K562 (cell line): ENCODE data around the gene VWA3A. TPM values are rescaled to one million over a fixed set of nuclear protein-coding genes. Genes with fewer than 3 reads are reported as not detected.

Source experiments
- ARID4B ChIP-seq: sonication (generic); formaldehyde crosslinking; IDR thresholded peaks from 2 replicates; pipeline ENCODE4 v1.8.0; 2022; ENCODE audit warnings: mild to moderate bottlenecking, missing genetic modification reagents
- BCLAF1 ChIP-seq, 2 experiments: fragments of 450-650 bp in 1 of 2; IDR thresholded peaks; 2 replicates each; pipeline ENCODE4 v1.6.1; 2011 to 2017; ENCODE audit warnings: low read depth in 2 of 2, antibody characterized with exemption in 1 of 2, borderline replicate concordance in 1 of 2, low read length in 1 of 2, mild to moderate bottlenecking in 1 of 2, mixed read lengths in 1 of 2; ENCODE audit not compliant: control insufficient read depth in 1 of 2
- HINFP ChIP-seq: fragments of 450-650 bp; conservative IDR thresholded peaks from 2 replicates; pipeline ENCODE4 v1.6.1; 2016; ENCODE audit warnings: missing genetic modification characterization, low read depth, mild to moderate bottlenecking, control low read depth, missing compliant biosample characterization
- KLF13 ChIP-seq: fragments of 450-650 bp; IDR thresholded peaks from 2 replicates; pipeline ENCODE4 v1.6.1; 2016; ENCODE audit warnings: missing genetic modification characterization, low read depth, mild to moderate bottlenecking, missing compliant biosample characterization, moderate library complexity, borderline replicate concordance
- MAFF ChIP-seq: IDR thresholded peaks from 2 replicates; pipeline ENCODE4 v1.6.1; 2012; ENCODE audit warnings: low read length, improper control_type of control experiment
- MAZ ChIP-seq, 2 experiments: fragments of 450-650 bp in 1 of 2; sonication (generic) in 1 of 2; formaldehyde crosslinking; IDR thresholded peaks in 1 of 2; conservative IDR thresholded peaks in 1 of 2; 2 replicates each; pipeline versions ENCODE4 v1.4.0 to v1.5.0; 2020; ENCODE audit warnings: mild to moderate bottlenecking in 1 of 2, missing genetic modification reagents in 1 of 2
- MTA1 ChIP-seq: fragments of 450-650 bp; IDR thresholded peaks from 2 replicates; pipeline ENCODE4 v1.6.1; 2017; ENCODE audit warnings: borderline replicate concordance
- PHB2 ChIP-seq: fragments of 450-650 bp; IDR thresholded peaks from 2 replicates; pipeline ENCODE4 v1.6.1; 2017; ENCODE audit warnings: low read depth
- TAL1 ChIP-seq: fragments of 450-650 bp; IDR thresholded peaks from 2 replicates; pipeline ENCODE4 v1.6.1; 2016; ENCODE audit warnings: mild to moderate bottlenecking
- TOE1 ChIP-seq, 2 experiments: fragments of 450-650 bp in 1 of 2; sonication (generic) in 1 of 2; formaldehyde crosslinking in 1 of 2; IDR thresholded peaks; 2 replicates each; pipeline versions ENCODE4 v1.7.1 to v1.8.0; 2016 to 2022; ENCODE audit warnings: borderline replicate concordance in 2 of 2, mild to moderate bottlenecking in 2 of 2, antibody characterized with exemption in 1 of 2, inconsistent platforms in 1 of 2, low read depth in 1 of 2, missing genetic modification reagents in 1 of 2, moderate library complexity in 1 of 2
- ZBED1 ChIP-seq: IDR thresholded peaks from 2 replicates; pipeline ENCODE4 v1.6.1; 2014
- ZNF124 ChIP-seq: sonication (generic); formaldehyde crosslinking; IDR thresholded peaks from 2 replicates; pipeline ENCODE4 v1.8.1; 2022; ENCODE audit warnings: missing genetic modification reagents
- ZNF133 ChIP-seq: fragments of 250-450 bp; sonication (Bioruptor Pico); IDR thresholded peaks from 2 replicates; pipeline ENCODE4 v1.4.0; 2020; ENCODE audit warnings: mild to moderate bottlenecking
- ZNF431 ChIP-seq: sonication (generic); formaldehyde crosslinking; IDR thresholded peaks from 2 replicates; pipeline ENCODE4 v1.8.0; 2022; ENCODE audit warnings: mild to moderate bottlenecking, missing genetic modification reagents
- polyA plus RNA-seq, 8 experiments: library from polyadenylated mRNA; depleted of rRNA in 4 of 8; stranded (reverse) in 5 of 8; unstranded in 3 of 8; fragments of >200 nt; fragmentation: Nextera tagmentation in 2 of 8; fragmentation: Illumina TruSeq in 1 of 8; extraction: Ambion mirVana in 2 of 8; extraction: Trizol in 1 of 8; gene quantifications; 2 replicates each; pipeline versions ENCODE4 v1.2.1 to v1.2.3, GENCODE V29; 2011 to 2014; ENCODE audit warnings: inconsistent platforms in 1 of 8, missing spikeins in 1 of 8
- total RNA-seq, 7 experiments: library from RNA; depleted of rRNA in 6 of 7; stranded (reverse); fragments of >200 nt in 6 of 7; fragmentation: Illumina TruSeq in 2 of 7; extraction: Trizol in 2 of 7; gene quantifications; 2 replicates each; pipeline versions ENCODE4 v1.2.1 to v1.2.3, GENCODE V29; 2011 to 2021; ENCODE audit warnings: low replicate concordance in 1 of 7

The VWA3A gene
- total and polyA plus RNA-seq, 9 of the 15 experiments (the other 6 are each of a cell fraction or from before 2014, with no cell fraction given) = not detected

- TF ChIP-seq HINFP (tag) = no peak
- peak; percentile 18; the same call in 1 of the 2 replicates for TF ChIP-seq ARID4B (CRISPR knock-in tag)
- no peak for TF ChIP-seq MAFF
- TF ChIP-seq BCLAF1 (IDR thresholded peaks at IDR 0.05; ENCODE audit: borderline replicate concordance in 1 of 2, control insufficient read depth in 1 of 2, low read depth in 2 of 2, low read length in 1 of 2) = no peak
- no peak for TF ChIP-seq ZNF431
- no peak for TF ChIP-seq ZNF124 (CRISPR knock-in tag)
- TF ChIP-seq MTA1 = 0 out of 2 replicates have a peak, but pooled peaks have one; percentile 41
- TF ChIP-seq MAZ (CRISPR knock-in tag; conservative IDR thresholded peaks at IDR 0.05 in 1 of 2, IDR thresholded peaks at IDR 0.05 in 1 of 2) = peak in 1 of 2 experiments; percentile 77; a peak in 2 of 4 replicates
- TF ChIP-seq TAL1 = no peak
- no peak for TF ChIP-seq ZNF133 (CRISPR knock-in tag)
- TF ChIP-seq ZBED1 = no peak
- TF ChIP-seq TOE1 (IDR thresholded peaks at IDR 0.05; ENCODE audit: borderline replicate concordance) = peak; percentile 61; the same call in 1 of the 2 replicates
- TF ChIP-seq TOE1 (CRISPR knock-in tag; IDR thresholded peaks at IDR 0.05; ENCODE audit: borderline replicate concordance, low read depth) = no peak
- TF ChIP-seq KLF13 (tag) = no peak
- no peak; the same call in 1 of the 2 replicates for TF ChIP-seq PHB2
Observed at GRCh38 chr16:22190776-22191531, 98.6 kb downstream of the VWA3A start (continued).
